NCI-H345 treated with DMSO at 0.1 percent for 48 hours (cell line): ENCODE measurements around the gene OR2F1.

Experiments used
- DNase-seq: peaks from one replicate; lab custom pipeline; 2025; ENCODE audit not compliant: unreplicated experiment; lab: John Stamatoyannopoulos, UW

Gene OR2F1

GRCh38 chr7:143953421-143953820, 1.2 kb upstream of the OR2F1 start:
- DNase-seq = no peak

GRCh38 chr7:143954135-143954534, 509 bp upstream of the OR2F1 start:
- no peak for DNase-seq

GRCh38 chr7:143958781-143959180, 4.1 kb downstream of the OR2F1 start:
- DNase-seq = no peak

- no peak for DNase-seq
Measured at GRCh38 chr7:143960813-143961610, 6.4 kb downstream of the OR2F1 start.

- DNase-seq = no peak
Measured at GRCh38 chr7:143965280-143965679, 10.6 kb downstream of the OR2F1 start.

- DNase-seq = no peak
Measured at GRCh38 chr7:143967398-143967797, 12.8 kb downstream of the OR2F1 start.

- no peak for DNase-seq
Measured at GRCh38 chr7:143973870-143974416, 19.3 kb downstream of the OR2F1 start.

GRCh38 chr7:143974459-143974858, 19.8 kb downstream of the OR2F1 start:
- DNase-seq = no peak

GRCh38 chr7:143975617-143976016, 21.0 kb downstream of the OR2F1 start:
- DNase-seq = no peak

GRCh38 chr7:143978585-143978984, 23.9 kb downstream of the OR2F1 start:
- DNase-seq = no peak

- no peak for DNase-seq
Measured at GRCh38 chr7:143979359-143979758, 24.7 kb downstream of the OR2F1 start.

- DNase-seq = no peak
Measured at GRCh38 chr7:143979998-143980397, 25.4 kb downstream of the OR2F1 start.

- DNase-seq = no peak
Measured at GRCh38 chr7:143980746-143981510, 26.3 kb downstream of the OR2F1 start.

GRCh38 chr7:143983960-143984359, 29.3 kb downstream of the OR2F1 start:
- no peak for DNase-seq

- DNase-seq = no peak
Measured at GRCh38 chr7:143987513-143987912, 32.9 kb downstream of the OR2F1 start.

- no peak for DNase-seq
Measured at GRCh38 chr7:143988976-143989745, 34.5 kb downstream of the OR2F1 start.

- no peak for DNase-seq
Measured at GRCh38 chr7:143992670-143993069, 38.0 kb downstream of the OR2F1 start.

GRCh38 chr7:143993924-143994323, 39.3 kb downstream of the OR2F1 start:
- DNase-seq = no peak

GRCh38 chr7:144000020-144000419, 45.4 kb downstream of the OR2F1 start, which contains the start of gene OR6B1:
TSS of gene OR6B1 (plus strand) at chr7:144000320. CDS start at chr7:144003997, 3,677 bp downstream.
- no peak for DNase-seq

GRCh38 chr7:144001543-144001942, 46.9 kb downstream of the OR2F1 start:
- no peak for DNase-seq

GRCh38 chr7:144004703-144005102, 50.1 kb downstream of the OR2F1 start:
- DNase-seq = no peak
